GM19468 (cell line): Measurements from ENCODE around the gene SPNS3.

Experiments
- ATAC-seq: cut with Tn5 transposase; IDR thresholded peaks from one replicate; pipeline ENCODE4 v1.9.1; 2021; ENCODE audit warnings: mild to moderate bottlenecking, moderate library complexity, moderate number of reproducible peaks; ENCODE audit not compliant: unreplicated experiment; ENCODE audit errors: extremely low read depth

Gene SPNS3

DNA sequence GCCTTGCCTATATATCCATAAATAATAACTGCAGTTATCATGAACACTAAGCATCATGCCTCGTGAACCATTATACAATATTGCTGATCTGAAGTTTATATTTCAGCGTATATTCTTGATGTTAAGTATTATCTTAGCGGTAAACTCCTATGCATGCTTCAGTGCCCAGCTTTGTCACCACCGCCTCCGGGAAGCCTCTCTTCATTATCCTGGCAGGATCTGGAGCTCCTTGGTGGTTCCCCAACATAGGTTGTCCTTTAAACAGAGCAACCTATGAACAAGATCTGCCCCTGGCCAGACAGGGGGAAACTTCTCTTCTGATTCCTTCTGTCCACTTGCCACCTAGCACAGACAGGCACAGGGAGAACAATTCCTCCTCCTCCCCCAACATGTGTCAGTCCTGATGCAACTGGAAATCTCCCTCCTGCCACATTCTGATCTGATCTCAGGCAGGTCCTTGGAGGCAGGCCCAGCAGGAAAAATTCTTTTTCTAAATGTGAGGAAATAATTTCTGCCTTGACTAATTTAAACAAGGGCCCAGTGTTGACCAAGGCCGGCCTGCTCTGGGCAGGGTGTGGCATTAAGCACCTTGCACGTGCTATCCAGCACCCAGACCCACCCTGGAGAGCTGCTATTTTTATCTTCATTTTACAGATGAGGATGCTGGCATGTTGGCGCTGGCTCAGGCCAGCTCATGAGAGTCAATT, 87.3 kb downstream of the SPNS3 start:
- no peak for ATAC-seq

DNA sequence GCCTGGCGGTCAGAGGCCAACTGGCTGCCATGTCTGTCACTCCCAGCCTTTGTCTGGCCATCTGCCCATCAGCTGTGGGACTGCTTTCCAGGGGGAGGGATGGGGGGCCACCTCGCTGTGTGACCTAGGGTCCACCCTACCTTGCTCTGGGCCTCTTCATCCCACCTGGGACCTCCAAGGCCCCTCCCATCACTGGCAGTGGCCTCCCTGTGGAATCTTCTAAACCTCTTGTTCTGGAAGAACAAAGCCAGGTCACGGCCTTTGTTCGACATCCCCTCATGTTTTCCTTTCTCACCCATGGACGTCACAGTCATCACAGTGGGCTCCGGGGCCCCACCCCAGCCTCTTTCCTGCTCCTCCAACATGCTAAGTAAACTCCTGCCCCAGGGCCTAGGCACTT, 88.9 kb downstream of the SPNS3 start:
- ATAC-seq: no peak

DNA sequence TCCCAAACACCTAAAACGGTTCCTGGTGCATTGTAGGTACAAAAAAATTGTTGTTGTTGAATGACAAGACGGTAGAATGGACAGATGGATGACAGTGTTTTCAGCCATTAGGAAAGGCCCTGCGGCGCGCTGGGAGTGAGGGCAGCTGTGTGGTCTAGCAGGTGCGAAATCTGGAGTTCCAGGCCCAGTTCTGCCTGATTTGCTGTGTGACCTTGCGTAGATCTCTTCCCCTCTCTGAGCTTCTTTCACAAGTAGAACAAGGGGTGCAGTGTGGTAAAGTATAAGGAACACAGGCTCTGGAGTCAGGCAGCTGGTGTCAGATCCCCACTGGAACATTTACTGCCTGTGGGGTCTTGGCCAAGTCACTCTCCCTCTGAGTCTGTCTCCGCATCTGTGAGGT, 90.2 kb downstream of the SPNS3 start:
- no peak for ATAC-seq

DNA sequence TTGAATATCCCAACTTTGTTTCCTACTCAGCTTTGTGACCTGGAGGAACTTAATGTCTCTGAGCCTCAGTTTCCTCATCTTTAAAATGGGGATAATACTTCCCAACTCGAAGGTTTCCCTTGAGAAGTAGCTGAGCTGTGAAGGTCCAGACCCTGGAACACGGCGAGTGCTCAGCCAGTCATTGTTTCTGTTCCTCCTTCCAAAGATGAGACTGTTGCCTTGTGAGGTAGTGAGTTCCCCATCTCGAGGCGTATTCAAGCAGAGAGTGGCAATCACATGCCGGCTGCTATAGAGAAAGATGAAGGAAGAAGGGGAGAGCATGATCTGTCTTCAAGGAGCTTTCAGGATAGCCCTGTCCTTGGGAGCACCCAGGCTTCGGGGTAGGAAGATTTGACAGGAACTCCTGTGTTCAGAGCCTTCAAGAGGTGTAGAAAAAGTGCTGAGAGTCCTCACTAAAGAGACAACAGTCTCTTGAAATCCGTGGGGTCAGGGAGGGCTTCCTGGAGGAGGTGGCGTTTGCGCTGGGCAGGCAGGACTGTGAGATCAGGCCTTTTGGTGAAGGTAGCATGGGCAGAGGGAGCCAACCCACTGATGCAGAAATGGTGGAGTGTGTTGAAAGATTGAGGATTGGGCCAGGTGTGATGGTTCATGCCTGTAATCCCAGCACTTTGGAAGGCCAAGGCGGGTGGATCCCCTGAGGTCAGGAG, 92.1 kb downstream of the SPNS3 start:
- ATAC-seq: no peak

DNA sequence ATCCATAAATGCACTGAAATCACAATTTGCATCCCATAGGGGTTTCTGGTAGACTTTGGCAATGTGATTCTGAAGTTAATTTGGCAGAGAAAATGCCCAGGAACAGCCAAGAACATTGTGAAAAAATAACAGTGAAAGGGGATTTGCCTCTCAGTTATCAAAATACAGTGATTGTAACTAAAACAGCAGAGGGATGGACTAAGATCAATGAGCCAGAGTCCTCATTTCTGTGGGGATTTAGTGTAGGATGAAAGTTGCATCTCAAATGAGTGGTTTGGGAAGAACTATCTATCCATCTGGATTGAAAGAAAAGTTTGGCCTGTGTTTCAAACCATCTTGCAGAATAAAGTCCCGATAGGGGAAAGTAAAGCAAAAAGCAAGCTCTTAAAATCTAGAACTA, 93.4 kb downstream of the SPNS3 start:
- ATAC-seq: no peak

DNA sequence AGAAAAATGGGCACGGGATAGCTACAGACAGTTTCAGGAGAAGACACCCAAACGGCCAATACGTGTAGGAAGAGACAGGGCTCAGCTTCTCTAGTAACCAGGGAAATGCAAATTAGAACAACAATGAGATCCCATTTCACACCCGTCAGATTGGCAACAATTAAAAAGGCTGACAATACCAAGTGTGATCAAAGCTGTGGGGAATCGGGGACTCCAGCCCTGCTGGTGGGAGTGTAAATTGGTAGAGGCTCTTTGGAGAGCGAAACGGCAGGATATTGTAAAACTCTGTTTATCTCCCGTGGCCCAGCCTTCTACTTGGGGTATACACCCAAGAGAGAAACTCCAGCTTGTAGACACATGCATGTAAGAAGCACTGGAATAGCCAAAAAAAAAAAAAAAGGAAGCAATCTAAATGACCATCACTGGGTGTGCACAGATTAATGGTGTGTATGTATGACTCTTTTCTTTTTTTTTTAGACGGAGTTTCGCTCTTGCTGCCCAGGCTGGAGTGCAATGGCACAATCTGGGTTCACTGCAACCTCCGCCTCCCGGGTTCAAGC, 93.9 kb downstream of the SPNS3 start:
- no peak for ATAC-seq

DNA sequence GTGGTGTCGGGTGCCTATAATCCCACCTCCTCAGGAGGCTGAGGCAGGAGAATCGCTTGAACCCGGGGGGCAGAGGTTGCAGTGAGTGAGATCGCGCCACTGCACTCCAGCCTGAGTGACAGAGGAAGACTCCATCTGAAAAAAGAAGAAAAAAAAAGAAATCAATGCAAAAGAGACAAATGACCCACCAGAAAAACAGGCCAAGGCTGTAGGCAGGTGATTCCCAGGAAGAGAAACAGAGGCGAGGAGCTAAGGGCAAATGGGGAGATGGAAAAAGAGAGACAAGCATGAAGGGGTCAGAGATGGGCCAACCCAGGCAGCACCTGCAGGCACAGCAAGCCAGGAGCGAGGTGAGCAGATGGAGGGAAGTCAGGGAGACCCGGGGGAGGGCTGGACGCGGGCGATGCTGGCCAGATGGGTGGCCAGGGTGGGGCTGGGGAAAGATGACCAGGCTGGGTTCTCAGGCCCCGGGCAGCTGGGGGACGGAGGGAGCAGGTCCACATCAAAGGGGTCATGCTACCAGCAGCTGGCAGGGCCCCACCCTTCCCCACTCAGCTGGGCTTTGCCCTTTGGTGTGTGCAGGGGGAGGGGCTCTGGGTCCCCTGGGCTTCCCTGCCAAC, 95.9 kb downstream of the SPNS3 start:
- no peak for ATAC-seq

DNA sequence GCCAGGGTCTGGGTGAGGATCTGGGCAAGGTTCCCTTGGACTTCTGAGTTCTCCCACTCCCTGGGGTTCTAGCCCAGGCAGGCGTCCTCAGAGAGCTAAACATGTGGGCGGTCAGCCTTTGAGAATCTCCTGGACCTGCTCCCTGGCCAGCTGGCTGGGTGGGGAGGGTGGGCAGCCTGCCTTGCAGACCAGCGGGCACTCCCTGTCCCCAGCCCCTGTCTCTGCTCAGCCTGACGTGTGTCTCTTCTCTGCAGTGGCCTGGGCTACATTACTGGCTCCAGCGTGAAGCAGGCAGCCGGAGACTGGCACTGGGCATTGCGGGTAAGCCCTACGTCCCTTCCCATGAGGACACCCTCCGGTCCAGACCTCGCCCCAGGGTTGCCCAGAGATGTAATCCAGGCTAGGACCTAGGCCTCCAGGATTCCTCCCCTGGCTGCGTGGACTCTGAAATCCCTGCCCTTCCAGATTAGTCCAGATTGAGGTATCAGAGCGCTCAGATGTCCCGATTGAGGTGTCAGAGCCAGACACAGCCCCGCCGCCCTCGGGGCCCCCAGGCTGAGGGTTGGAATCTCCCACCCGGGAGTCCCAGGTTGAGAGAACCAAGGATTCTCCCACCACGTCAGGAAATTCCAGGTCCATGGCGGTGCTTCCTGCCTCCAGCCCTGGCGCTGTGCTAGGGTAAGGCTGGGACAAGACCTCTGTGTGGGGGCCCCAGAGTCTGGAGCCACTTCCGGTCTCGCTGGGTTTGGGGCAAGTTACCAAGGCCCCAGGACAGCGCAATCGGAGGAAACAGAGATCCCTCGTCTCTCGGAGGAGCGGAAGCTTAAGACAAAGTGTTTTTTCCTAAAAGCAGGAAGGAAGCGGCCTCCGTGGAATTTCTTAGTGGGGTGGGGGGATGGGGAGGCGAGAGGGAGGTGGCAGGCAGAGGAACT, 97.3 kb downstream of the SPNS3 start:
- no peak for ATAC-seq

DNA sequence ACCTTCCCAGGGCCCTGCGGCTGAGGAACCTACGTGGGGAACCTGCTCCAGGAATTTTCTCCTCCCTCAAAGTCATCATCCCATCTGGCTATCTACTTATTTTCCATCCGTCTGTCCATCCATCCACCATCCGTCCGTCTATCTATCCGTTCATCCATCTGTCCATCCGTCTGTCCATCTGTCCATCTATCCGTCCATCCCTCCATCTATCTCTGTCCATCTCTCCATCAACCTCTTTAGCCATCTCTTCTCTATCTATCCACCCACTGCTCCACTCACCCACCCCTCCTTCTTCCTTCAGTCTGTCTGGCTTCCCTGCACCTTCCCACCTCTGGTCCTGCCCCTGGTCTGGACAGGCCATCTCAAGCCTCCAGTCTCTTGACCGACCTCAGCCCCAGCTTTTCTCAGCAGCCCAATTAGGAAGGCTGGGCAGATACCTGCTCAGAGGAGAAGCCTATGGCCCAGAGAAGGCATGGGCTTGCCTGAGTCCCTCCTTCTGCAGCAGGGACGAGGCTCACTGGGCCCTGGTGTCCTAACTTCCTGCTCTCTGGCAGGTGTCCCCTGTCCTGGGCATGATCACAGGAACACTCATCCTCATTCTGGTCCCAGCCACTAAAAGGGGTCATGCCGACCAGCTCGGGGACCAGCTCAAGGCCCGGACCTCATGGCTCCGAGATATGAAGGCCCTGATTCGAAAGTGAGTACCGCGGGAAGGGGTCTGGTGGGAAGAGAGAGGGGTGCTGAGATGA, 98.4 kb downstream of the SPNS3 start:
- no peak for ATAC-seq

DNA sequence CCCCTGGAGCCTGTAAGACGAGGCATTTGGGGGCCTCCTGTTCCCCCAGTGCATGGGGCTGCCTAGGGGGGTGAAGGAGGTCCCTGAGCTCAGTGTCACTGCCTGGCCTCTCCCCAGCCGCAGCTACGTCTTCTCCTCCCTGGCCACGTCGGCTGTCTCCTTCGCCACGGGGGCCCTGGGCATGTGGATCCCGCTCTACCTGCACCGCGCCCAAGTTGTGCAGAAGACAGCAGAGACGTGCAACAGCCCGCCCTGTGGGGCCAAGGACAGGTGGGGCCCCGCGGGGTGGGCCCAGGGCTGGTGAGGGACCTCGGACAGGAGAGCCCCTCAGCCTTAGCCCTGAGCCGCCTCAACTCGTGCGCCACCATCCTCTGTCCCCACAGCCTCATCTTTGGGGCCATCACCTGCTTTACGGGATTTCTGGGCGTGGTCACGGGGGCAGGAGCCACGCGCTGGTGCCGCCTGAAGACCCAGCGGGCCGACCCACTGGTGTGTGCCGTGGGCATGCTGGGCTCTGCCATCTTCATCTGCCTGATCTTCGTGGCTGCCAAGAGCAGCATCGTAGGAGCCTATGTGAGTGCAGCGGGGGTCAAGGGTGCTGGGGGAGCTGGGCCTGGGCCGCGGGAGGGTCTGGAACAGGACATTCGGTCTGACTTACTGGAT, 99.3 kb downstream of the SPNS3 start:
- no peak for ATAC-seq

DNA sequence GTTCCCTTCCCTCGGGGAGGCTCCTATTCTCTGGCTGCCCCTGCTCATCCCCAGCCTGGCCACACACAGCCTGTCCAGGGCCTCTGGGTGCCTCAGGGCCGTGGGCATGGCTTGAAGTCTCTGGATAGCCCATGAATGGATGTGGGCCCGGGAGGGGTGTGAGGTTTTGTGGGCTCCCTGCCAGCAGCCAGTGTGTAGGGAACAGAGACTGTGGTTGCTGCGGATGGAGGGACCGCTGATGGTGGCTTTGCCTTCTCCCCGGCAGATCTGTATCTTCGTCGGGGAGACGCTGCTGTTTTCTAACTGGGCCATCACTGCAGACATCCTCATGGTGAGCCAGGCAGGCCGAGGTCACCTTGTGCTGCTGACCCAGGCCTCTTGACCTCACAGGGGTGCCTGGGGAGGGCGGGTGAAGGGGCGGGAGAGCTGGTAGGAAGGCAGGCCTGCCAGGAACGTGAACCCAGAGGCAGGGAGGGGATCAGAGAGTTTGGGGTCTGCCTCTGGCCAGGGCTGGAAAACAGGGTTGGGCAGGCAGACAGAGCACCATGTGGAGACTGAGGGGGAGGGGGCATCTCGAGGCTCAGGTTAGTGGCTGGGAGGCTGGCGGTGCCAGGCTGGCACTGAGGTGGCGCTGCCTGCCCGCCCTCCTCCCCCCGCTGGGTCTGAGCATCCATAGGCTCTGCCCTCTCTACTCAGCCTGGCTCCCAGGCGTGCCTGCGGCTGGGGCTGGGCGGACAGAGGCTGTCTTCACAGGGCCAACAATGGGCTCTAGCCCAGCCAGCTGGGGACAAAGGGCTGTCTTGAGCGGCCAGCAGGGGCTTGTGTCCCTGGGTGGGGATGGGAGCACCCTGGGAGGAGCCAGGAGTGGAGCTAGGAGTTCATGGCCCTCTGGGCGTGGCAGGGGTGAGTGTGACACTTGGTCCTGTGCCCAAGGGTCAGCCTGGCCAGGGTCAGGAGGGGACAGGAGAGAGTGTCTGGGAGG, 100.1 kb downstream of the SPNS3 start:
- ATAC-seq: no peak

DNA sequence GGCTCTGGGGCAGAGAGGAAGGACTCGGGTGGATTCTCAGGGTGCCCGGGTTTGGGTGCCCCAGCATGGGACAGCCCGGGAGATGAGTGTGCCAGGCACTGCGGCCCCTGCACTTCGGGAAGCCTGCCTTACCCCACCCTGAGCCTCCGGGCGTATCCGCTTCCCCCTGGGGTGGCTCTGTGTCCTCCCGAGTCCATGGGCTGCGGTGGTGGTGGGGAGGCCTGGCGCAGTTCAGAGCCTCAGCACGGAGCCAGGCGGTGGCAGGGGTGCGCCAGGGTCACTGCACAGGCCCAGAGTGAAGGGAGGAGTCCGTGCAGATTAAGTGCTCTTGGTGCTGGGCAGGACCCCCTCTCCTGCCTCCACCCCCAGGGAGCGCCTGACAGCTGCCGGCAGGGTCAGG, 100.8 kb downstream of the SPNS3 start:
- ATAC-seq: no peak

DNA sequence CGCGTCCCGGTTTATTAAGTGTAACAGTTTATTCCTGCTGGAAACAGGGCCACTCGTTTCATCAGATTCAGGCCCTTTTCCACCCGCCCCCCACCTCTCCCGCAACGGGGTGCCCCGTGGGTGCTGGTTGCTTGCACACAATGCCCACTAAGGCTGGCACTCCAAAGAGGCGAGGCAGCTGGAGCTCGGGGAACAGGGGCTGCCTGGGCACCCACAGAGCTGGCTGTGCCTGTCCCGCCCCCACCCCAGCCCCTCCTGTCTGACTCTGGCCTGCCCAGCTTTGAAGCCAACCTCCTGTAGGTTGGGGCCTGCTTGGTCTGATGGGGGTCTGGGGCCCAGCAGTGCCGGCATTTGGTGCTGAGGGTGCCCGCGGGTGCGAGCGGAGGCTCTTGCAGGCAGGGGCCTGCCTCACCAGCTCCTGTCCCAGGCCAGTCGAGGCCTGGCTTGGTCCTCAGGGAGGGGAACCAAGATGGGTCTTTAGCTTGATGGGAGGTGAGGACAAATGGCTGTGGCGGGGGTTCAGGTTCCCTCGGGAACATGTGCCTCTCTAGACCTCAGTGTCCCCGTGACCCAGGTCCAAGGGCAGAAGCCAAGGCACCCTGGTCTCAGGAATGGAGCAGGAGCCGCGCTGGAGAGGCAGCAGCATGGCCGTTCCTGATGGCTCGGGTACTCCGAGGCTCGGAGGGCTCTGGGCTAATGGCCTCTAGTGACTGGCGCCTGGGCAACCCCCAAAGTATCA, 101.4 kb downstream of the SPNS3 start:
- no peak for ATAC-seq

DNA sequence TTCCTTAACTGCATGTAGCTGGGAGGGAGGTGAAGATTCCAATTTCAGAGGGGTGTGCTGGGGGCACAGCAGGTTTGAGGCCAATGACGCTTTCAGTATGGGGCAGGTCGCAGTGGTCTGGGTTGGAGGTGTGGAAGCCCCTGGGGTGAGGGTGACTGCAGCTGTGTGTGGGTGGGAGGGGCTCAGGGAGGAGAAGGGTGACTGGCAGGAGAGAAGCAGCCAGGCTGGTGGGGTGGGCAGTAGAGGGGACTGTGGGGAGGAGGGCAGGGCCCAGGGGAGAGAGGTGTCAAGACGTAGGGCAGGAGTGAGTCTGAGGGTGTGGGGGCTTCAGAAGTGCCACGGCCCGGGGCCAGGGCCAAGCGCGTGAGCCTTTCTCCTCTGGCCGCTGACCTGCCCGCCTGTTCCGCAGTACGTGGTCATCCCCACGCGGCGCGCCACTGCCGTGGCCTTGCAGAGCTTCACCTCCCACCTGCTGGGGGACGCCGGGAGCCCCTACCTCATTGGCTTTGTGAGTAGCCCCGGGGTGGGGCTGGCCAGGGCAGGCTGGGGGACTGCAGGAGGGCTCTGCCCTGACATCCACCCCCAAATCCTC, 102.0 kb downstream of the SPNS3 start:
- no peak for ATAC-seq

DNA sequence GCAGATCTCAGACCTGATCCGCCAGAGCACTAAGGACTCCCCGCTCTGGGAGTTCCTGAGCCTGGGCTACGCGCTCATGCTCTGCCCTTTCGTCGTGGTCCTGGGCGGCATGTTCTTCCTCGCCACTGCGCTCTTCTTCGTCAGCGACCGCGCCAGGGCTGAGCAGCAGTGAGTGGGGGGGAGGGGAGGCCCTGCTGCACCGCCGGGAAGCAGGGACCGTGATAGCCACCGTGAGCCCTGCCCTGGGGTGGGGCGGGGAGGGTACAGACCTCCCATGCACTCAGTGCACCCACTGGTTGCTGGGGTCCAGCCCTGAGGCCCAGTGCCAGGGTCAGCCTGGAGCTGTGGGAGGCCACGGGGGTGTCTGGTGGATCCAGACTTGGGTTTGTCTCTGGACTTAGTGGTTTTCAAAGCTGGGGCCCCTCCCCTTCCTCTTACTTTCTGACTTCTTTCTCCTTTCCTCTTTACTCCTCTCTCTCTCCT, 102.6 kb downstream of the SPNS3 start:
- ATAC-seq: no peak

DNA sequence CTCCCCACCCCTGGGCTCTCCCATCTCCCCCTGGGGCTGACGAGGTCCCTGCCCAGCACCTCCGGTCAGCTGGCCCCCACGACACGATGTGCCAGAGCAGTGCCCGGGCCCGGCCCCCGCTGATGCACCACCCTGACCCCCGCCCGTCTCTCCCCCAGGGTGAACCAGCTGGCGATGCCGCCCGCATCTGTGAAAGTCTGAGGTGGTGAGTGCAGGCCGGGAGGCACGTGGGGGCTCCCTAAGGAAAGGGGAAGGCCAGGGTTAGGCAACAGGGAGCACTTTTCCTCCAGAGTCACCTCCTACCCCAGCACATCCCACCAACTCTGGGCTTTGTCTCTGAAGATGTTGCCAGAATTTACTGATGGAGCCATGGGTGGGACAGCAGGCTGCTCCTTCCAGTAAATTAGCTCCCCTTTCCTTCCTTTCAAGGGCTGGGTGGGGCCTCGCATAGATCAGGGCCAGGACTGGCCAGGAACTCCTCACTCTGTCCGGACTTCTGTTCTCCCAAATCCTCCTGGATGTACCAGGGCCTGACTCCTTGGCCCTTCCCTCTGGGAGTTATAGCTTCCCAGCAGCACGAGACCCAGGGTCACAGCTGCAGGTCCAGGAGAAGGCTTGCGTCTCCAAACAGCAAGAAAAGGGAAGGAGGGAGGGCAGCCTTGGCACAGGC, 103.1 kb downstream of the SPNS3 start:
- no peak for ATAC-seq
